ENCODE measurements around the gene ZBTB7C. TPM values are rescaled to one million over a fixed set of nuclear protein-coding genes. Genes with fewer than 3 reads are reported as not detected.

The ZBTB7C gene
- total RNA-seq, 1 donor from 2014 or later = 15.0 TPM

DNA sequence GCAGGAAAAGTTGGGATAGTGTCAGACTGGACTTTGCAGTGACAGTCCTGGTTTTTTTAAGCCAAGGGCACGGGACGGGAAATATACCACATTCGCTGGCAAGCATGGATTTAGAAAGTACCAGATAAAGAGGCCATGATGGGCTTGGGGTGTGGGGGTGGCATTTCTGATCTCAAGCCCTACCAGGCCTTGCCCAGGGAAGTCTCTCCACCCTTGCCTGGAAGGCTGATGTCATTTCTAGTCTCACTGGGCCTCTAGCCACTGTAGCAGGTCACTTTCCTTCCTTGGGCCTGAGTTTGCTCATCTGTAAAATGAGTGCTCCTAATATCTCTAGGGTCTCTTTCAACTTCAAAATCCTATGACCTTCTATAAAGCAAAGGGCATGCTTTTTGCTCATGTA, 1.8 kb downstream of the ZBTB7C start:
- peaks cover 31% of the 10 kb centered on the region for H3K27me3 ChIP-seq (ENCODE audit: low read depth)
- H3K9me3 ChIP-seq = no peaks in the 10 kb centered on the region
- H3K4me1 ChIP-seq = peaks cover 28% of the 10 kb centered on the region
- intact Hi-C loops (cut with DNase I) = no loop called here
- H3K36me3 ChIP-seq = no peaks in the 10 kb centered on the region
- no peak for DNase-seq
- H3K27ac ChIP-seq = no peak overlapping the region
- H3K4me3 ChIP-seq = peak overlapping the region; percentile 77
- TF ChIP-seq, protein P1, sequence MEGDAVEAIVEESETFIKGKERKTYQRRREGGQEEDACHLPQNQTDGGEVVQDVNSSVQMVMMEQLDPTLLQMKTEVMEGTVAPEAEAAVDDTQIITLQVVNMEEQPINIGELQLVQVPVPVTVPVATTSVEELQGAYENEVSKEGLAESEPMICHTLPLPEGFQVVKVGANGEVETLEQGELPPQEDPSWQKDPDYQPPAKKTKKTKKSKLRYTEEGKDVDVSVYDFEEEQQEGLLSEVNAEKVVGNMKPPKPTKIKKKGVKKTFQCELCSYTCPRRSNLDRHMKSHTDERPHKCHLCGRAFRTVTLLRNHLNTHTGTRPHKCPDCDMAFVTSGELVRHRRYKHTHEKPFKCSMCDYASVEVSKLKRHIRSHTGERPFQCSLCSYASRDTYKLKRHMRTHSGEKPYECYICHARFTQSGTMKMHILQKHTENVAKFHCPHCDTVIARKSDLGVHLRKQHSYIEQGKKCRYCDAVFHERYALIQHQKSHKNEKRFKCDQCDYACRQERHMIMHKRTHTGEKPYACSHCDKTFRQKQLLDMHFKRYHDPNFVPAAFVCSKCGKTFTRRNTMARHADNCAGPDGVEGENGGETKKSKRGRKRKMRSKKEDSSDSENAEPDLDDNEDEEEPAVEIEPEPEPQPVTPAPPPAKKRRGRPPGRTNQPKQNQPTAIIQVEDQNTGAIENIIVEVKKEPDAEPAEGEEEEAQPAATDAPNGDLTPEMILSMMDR (IDR thresholded peaks at IDR 0.05) = no peak
- ATAC-seq = no peak

GRCh38 chr18:48405978-48406377, 3.2 kb downstream of the ZBTB7C start:
- Histone ChIP-seq H3K27ac (no peak overlapping the region), H3K36me3 (no peaks in the 10 kb centered on the region), H3K4me3 (no peak overlapping the region), H3K4me1 (peaks cover 27% of the 10 kb centered on the region), H3K27me3 (ENCODE audit: low read depth) (peaks cover 25% of the 10 kb centered on the region), H3K9me3 (no peaks in the 10 kb centered on the region)
- TF ChIP-seq, protein P1 (IDR thresholded peaks at IDR 0.05) = no peak
- DNase-seq (no peak), ATAC-seq (no peak)
- intact Hi-C loops (cut with DNase I) = no loop called here

DNA sequence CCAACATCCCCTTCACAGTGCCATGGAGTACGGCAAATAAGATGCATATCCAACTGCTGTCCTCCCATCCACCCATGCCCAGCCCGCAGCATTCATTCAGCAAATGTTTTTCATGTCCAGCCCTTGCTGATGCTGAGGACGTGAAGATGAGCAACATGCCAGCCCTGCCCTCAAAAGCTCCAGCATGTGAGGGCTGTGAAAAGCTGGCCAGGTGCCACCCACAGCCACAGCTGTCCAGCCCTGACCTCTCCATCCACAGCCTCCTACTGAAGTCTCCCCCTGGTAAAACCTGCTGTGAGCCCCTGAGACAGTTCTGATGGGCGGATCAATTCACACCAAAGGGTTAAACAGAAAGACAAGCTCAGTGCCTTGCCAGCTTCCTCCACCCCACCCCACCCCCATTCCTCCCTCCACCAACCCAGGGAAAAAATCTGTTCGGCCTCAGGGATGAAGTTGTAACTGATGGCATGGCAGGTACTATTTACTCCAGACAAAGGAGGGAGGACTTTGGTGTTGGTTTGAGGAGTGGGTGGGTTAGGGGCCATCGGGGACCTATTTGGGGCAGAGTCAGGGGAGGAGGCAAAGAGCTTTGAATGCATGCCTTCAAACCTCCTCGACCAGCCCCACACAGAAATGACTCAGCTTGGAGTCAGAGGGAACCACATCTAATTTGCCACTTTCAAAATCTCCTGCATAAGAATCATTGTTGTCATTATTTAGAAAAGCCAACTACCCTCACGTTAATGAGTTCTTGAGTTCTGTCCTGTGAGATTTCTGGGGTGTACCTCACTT, 4.3 kb downstream of the ZBTB7C start:
- DNase-seq = no peak
- ATAC-seq = no peak
- H3K36me3 ChIP-seq = no peaks in the 10 kb centered on the region
- intact Hi-C loops (cut with DNase I) = no loop called here
- H3K9me3 ChIP-seq = no peaks in the 10 kb centered on the region
- peaks cover 21% of the 10 kb centered on the region for H3K4me1 ChIP-seq
- H3K27ac ChIP-seq = no peak overlapping the region
- H3K27me3 ChIP-seq (ENCODE audit: low read depth) = peaks cover 20% of the 10 kb centered on the region
- TF ChIP-seq, protein P1 (IDR thresholded peaks at IDR 0.05) = no peak
- H3K4me3 ChIP-seq = no peak overlapping the region

DNA sequence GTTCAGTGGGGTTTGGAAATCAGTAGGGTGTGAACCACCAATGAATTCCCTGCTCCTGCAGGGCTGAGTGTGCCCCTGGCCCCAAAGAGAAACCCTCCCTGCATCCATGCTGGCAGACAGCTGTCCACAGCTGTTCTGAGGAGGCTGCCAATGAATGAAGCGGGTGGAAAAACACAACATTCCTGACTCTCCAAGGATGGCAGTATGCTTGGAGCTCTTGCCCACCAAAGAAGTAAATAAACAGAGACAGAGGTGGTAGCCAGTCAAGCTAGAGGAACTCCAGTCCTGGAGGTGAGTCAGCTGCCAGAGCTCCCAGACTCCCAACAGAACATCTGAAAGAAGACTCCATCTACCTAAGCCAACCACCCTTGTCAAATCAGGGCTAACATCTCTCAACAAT, 6.2 kb downstream of the ZBTB7C start:
- TF ChIP-seq, protein P1 (IDR thresholded peaks at IDR 0.05) = no peak
- no peak overlapping the region for H3K4me3 ChIP-seq
- no peak overlapping the region for H3K27ac ChIP-seq
- peaks cover 14% of the 10 kb centered on the region for H3K27me3 ChIP-seq (ENCODE audit: low read depth)
- DNase-seq (no peak), ATAC-seq (no peak)
- H3K36me3 ChIP-seq = no peaks in the 10 kb centered on the region
- no peaks in the 10 kb centered on the region for H3K9me3 ChIP-seq
- intact Hi-C loops (cut with DNase I) = no loop called here
- H3K4me1 ChIP-seq = peaks cover 16% of the 10 kb centered on the region

- Histone ChIP-seq H3K36me3 (no peaks in the 10 kb centered on the region), H3K27me3 (ENCODE audit: low read depth) (no peaks in the 10 kb centered on the region), H3K4me3 (no peak overlapping the region), H3K27ac (no peak overlapping the region), H3K4me1 (peaks cover 3% of the 10 kb centered on the region), H3K9me3 (no peaks in the 10 kb centered on the region)
- TF ChIP-seq, protein P1 (IDR thresholded peaks at IDR 0.05) = no peak
- DNase-seq (no peak), ATAC-seq (no peak)
- intact Hi-C loops (cut with DNase I) = no loop called here
Observed at GRCh38 chr18:48399303-48400075, 9.7 kb downstream of the ZBTB7C start.

All from lower lobe of right lung (tissue), 2 donors.